SU-DHL-6 (cell line): ENCODE results near the gene FHOD3.

Source experiments
- H2AFZ ChIP-seq: fragments of 200-600 bp; sonication (generic); 2 replicates; pipeline ENCODE4 v1.6.1; 2014; ENCODE audit warnings: low read depth, mild to moderate bottlenecking, moderate library complexity, mixed read lengths, antibody characterized with exemption, low read length; ENCODE audit not compliant: severe bottlenecking
- H3F3A ChIP-seq: fragments of 200-600 bp; shearing (Covaris generic); 2 replicates; pipeline ENCODE4 v1.6.0; 2016; ENCODE audit warnings: antibody characterized with exemption, mild to moderate bottlenecking; ENCODE audit not compliant: insufficient read depth
- H3K27ac ChIP-seq: fragments of 200-600 bp; sonication (generic); 2 replicates; pipeline ENCODE4 v1.5.1; 2016; ENCODE audit warnings: low read depth, mild to moderate bottlenecking, low read length, moderate library complexity, mixed read lengths
- H3K27me3 ChIP-seq: fragments of 200-600 bp; sonication (generic), shearing (Covaris generic); 2 replicates; pipeline ENCODE4 v1.6.0; 2014; ENCODE audit warnings: mild to moderate bottlenecking, low read length
- H3K36me3 ChIP-seq: fragments of 200-600 bp; sonication (generic); 2 replicates; pipeline ENCODE4 v1.6.1; 2014; ENCODE audit warnings: mild to moderate bottlenecking, low read length, mixed read lengths
- H3K4me2 ChIP-seq: fragments of 300-600, 200-600 bp; shearing (Covaris generic), sonication (generic); 2 replicates; pipeline ENCODE4 v1.6.0; 2014; ENCODE audit warnings: low read length, low read depth, mild to moderate bottlenecking; ENCODE audit not compliant: poor library complexity, severe bottlenecking
- H3K4me3 ChIP-seq: fragments of 200-600 bp; sonication (generic); 2 replicates; pipeline ENCODE4 v1.5.1; 2014; ENCODE audit warnings: antibody characterized with exemption, low read length, mild to moderate bottlenecking, mixed read lengths; ENCODE audit not compliant: insufficient read depth, poor library complexity, severe bottlenecking
- H3K79me2 ChIP-seq: fragments of 200-600 bp; sonication (generic); 2 replicates; pipeline ENCODE4 v1.6.1; 2014; ENCODE audit warnings: mild to moderate bottlenecking, low read length, moderate library complexity; ENCODE audit not compliant: insufficient read depth
- H3K9ac ChIP-seq: fragments of 200-600 bp; sonication (generic); 2 replicates; pipeline ENCODE4 v1.7.0; 2014; ENCODE audit warnings: mild to moderate bottlenecking, low read length
- H3K9me2 ChIP-seq: fragments of 200-600 bp; sonication (generic); replicated peaks from 2 replicates; pipeline ENCODE4 v1.6.1; 2014; ENCODE audit warnings: low read length; ENCODE audit not compliant: insufficient read depth
- H3K9me3 ChIP-seq: fragments of 200-600 bp; sonication (generic); 2 replicates; pipeline ENCODE4 v1.6.1; 2014; ENCODE audit warnings: low read length, mixed read lengths; ENCODE audit not compliant: insufficient read depth
- H4K20me1 ChIP-seq: fragments of 200-600 bp; sonication (generic); 2 replicates; pipeline ENCODE4 v1.6.1; 2014; ENCODE audit warnings: low read depth, mild to moderate bottlenecking, antibody characterized with exemption, low read length, moderate library complexity, mixed read lengths
- EZH2phosphoT487 ChIP-seq: fragments of 200-600 bp; sonication (generic), shearing (Covaris generic); conservative IDR thresholded peaks from 2 replicates; pipeline ENCODE4 v1.6.1; 2018; ENCODE audit warnings: mild to moderate bottlenecking, antibody characterized with exemption, low read length, moderate library complexity, mixed read lengths
- TF ChIP-seq, protein P1 (sequence below): fragments of 200-600 bp; sonication (generic); IDR thresholded peaks from one replicate; pipeline ENCODE4 v1.5.1; 2017; ENCODE audit warnings: antibody characterized with exemption, mild to moderate bottlenecking, low read length, moderate library complexity; ENCODE audit not compliant: insufficient read depth, poor library complexity, severe bottlenecking

The FHOD3 gene

GRCh38 chr18:36589857-36590543 lies 292.5 kb downstream of the FHOD3 start:
- H2AFZ ChIP-seq, result no peak overlapping the region
- no peaks in the 10 kb centered on the region for H3K9me3 ChIP-seq

DNA sequence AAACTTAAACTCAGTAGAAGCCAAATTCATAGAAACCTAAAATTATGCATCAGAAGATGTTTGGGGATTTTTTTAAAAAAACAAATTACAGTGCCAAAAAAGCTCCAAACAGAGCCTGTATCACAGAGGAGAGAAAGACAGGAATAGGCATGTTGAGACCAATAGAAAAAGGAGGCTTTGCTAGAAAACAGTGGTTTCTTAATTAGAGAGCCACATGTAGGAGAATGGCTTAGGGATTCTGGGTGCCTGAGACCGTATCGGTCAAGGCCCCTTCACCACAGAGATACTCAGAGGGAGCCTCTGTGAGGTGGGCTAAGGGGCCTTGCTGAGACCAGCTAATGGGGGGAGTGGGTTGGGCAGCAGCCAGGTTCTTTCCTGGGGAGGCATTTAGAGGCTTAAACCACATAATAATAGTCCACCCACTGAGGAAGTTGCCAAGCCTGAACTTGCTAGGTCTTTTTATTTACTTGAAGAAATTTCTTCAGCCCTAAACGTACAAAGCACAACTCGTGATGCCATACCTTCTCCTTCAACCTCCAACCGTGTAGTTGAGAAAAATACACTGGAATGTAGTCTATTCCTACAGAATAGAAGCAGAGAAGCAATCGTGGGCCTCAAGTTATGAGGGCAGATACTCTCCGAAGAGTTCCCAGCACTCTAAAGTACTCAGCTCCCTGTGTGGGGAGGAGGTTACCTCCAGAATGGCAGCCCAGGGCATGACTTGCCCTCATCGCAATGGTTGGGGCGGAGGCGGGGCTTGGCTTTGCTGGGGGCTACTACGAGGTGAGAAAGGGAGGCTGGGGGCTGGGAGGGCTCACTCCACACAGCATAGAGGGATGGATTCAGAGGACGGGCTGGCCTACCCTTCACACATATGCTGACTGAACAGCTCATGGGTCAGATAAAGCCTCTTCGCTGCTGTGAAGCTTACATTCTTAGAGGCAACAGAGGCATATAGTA lies 293.4 kb downstream of the FHOD3 start:
- H2AFZ ChIP-seq, result no peak overlapping the region
- H3K79me2 ChIP-seq, result no peaks in the 10 kb centered on the region
- H3K4me3 ChIP-seq, result no peak overlapping the region
- H3K9me3 ChIP-seq, result no peaks in the 10 kb centered on the region
- H3K4me2 ChIP-seq, result no peak overlapping the region
- no peak overlapping the region for H3K27ac ChIP-seq
- H3K9ac ChIP-seq, result no peak overlapping the region
- H3F3A ChIP-seq, result no peaks in the 10 kb centered on the region
- H3K36me3 ChIP-seq, result no peaks in the 10 kb centered on the region
- H3K27me3 ChIP-seq, result no peaks in the 10 kb centered on the region
- no peaks in the 10 kb centered on the region for H3K9me2 ChIP-seq
- TF ChIP-seq, protein P1, sequence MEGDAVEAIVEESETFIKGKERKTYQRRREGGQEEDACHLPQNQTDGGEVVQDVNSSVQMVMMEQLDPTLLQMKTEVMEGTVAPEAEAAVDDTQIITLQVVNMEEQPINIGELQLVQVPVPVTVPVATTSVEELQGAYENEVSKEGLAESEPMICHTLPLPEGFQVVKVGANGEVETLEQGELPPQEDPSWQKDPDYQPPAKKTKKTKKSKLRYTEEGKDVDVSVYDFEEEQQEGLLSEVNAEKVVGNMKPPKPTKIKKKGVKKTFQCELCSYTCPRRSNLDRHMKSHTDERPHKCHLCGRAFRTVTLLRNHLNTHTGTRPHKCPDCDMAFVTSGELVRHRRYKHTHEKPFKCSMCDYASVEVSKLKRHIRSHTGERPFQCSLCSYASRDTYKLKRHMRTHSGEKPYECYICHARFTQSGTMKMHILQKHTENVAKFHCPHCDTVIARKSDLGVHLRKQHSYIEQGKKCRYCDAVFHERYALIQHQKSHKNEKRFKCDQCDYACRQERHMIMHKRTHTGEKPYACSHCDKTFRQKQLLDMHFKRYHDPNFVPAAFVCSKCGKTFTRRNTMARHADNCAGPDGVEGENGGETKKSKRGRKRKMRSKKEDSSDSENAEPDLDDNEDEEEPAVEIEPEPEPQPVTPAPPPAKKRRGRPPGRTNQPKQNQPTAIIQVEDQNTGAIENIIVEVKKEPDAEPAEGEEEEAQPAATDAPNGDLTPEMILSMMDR, result no peak
- TF ChIP-seq EZH2phosphoT487, result no peak
- H4K20me1 ChIP-seq, result no peaks in the 10 kb centered on the region

More at GRCh38 chr18:36589857-36590543, 292.5 kb downstream of the FHOD3 start:
- Histone ChIP-seq H3K36me3 (no peaks in the 10 kb centered on the region), H3K4me2 (no peak overlapping the region), H4K20me1 (no peaks in the 10 kb centered on the region), H3K4me3 (no peak overlapping the region), H3K9ac (no peak overlapping the region), H3K27me3 (no peaks in the 10 kb centered on the region), H3K79me2 (no peaks in the 10 kb centered on the region), H3F3A (no peaks in the 10 kb centered on the region), H3K9me2 (no peaks in the 10 kb centered on the region), H3K27ac (no peak overlapping the region)
- TF ChIP-seq, protein P1, result no peak
- TF ChIP-seq EZH2phosphoT487, result no peak

DNA sequence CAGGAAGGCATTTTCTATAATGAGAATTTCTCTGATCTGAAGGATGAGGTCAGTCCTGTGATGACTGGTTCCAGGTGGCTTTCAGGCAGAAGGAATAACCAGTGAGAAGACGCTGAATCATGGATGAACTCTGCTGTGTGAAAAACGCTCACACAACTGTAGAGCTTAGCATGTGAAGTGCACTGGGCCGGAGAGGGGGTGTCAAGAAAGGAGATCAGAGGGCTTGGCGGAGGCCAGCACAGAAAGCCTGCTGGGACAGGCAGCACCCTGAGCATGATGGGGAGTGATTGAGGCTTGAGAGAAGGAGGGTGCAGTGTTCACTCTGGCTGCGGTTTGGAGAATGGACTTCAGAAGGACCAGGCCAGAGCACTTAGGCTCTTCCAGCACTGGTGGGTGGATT lies 294.8 kb downstream of the FHOD3 start:
- Histone ChIP-seq H3K79me2 (no peaks in the 10 kb centered on the region), H3K9me3 (no peaks in the 10 kb centered on the region), H4K20me1 (no peaks in the 10 kb centered on the region), H3K4me3 (no peak overlapping the region), H3K27ac (no peak overlapping the region), H2AFZ (no peak overlapping the region), H3F3A (no peaks in the 10 kb centered on the region), H3K4me2 (no peak overlapping the region), H3K9ac (no peak overlapping the region), H3K36me3 (no peaks in the 10 kb centered on the region), H3K9me2 (no peaks in the 10 kb centered on the region), H3K27me3 (no peaks in the 10 kb centered on the region)
- no peak for TF ChIP-seq EZH2phosphoT487
- TF ChIP-seq, protein P1, result no peak
